Placental pericyte (primary cell): ENCODE results near the gene RAB19. TPM values are rescaled to one million over a fixed set of nuclear protein-coding genes. Genes with fewer than 3 reads are reported as not detected.

Experiments used
- small RNA-seq: library from RNA; depleted of rRNA; stranded (forward); fragments of <200 nt; gene quantifications from one replicate; pipeline ENCODE3, GENCODE V24; 2012; ENCODE audit warnings: low replicate concordance
- total RNA-seq: library from RNA; depleted of rRNA; stranded (reverse); fragments of >200 nt; gene quantifications from 2 replicates; pipeline ENCODE4 v1.2.3, GENCODE V29; 2012

The RAB19 gene, protein sequence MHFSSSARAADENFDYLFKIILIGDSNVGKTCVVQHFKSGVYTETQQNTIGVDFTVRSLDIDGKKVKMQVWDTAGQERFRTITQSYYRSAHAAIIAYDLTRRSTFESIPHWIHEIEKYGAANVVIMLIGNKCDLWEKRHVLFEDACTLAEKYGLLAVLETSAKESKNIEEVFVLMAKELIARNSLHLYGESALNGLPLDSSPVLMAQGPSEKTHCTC
- not detected in 2 replicates for total RNA-seq

DNA sequence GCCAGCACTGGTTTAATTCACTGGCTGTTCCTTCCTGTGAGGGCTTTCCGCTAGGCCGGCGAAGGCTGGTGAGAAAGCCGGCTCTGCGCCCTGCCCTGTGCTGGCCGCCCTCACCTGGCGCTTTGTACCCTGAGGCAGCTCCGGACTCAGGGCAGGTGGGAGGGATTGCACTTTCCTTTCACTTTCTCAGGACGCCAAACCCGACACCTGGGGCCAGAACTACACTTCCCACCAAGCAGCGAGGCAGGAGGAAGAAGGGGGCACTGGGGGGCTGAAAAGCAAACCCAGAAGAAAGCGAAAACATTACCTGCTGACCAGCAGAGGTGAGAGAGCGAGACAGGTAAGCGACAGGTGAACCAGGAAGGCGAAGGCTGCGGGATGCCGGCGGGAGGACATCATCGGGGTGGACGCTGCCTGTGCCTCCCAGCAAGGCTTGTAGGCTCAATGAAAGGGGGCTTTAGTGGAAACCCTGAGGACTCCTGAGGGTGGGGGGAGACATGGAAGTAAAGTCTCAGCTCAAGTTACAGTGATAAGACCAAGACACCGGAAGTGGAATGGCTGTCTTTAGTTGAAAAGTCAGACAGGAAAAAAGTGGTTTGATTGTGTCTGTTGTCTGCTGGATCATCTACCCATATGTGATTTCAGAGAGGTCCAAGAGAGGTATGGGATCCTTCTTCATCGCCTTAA, at the start of gene RAB19:
Gene RAB19 (plus strand): TSS at position 181 of the 687 bp plus-strand sequence. CDS start 3,589 bp downstream, outside the sequence.

DNA sequence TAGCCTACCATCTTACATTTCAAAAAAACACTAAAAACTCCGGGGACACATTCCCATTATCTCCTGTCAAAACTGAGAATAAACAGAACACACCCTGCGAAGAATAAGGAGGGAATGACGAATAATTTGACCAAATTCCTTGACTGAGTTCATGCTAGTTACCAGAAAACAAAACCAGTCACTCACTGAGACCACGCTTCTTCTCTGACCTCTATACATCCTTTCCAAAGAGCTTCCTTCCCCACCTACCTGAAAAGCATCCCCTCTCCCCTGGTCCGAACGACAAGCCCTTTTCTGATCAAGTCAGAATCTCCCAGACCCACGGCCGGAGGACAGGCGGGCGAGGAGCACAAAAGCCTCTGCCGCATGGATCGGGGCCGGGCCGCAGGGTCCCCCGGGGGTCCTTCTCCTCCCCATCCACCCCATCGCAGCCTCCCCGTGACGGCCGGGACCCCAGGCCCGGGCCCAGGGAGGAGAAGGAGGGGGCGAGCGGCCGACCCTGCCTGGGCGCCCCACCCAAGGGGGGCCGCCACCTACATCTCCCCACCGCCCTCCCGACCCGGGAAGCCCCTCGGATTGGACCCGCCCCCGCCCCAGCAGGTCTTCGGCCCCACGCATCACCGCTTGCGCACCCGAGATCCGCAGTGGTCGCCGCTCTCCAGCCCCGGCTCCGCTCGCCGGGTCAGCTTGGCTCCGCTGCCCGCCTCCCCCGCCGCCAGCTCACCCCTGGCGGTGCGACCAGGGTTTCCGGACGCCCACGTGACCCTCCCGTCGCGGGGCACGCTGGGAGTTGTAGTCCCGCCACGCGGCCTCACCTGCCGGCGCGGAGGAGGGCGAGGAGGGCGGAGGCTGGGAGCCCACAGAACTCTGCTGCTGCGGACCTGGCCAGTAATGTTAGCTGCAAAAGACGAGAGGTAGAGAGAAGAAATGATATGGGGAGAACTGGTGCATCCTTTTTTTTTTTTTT, 5.8 kb upstream of the RAB19 start, which contains the start of gene SLC37A3:
Gene SLC37A3 (minus strand): TSS at position 747 of the 967 bp plus-strand sequence. CDS start 16,004 bp downstream, outside the sequence.

Small RNAs within 50 kb of the gene (small RNA-seq; reads per million reads assigned to genes)
- gene RNA5SP247 (not detected), gene RNA5SP248 (125 reads per million, percentile 99 among the genes with 10 or more reads in this experiment)

Other genes starting within 250 kb of the RAB19 start
- gene KDM7A, start 227.1 kb upstream of the RAB19 start, total RNA-seq = 3.6 and 6.3 TPM in 2 replicates
- gene SLC37A3, start 5.5 kb upstream of the RAB19 start, total RNA-seq = 61.1 and 71.6 TPM in 2 replicates
- gene MKRN1, start 75.4 kb downstream of the RAB19 start, total RNA-seq = 38.2 and 79.4 TPM in 2 replicates
- 0.44 and 18.0 TPM in 2 replicates for gene DENND2A, start 236.8 kb downstream of the RAB19 start, total RNA-seq